Hepatocyte (in vitro differentiated cells): ENCODE data around the gene GLRX. TPM values are rescaled to one million over a fixed set of nuclear protein-coding genes. Genes with fewer than 3 reads are reported as not detected.
A peak's percentile ranks its signal among the peaks of the same experiment; 100 is the strongest.

Experiments
- DNase-seq: peaks from one replicate; pipeline ENCODE4 v3.0.0-alpha.2; 2016; ENCODE audit warnings: low spot score
- H2AFZ ChIP-seq: fragments of 200-600 bp; sonication (generic); 2 replicates; pipeline ENCODE4 v1.6.0; 2016; ENCODE audit warnings: antibody characterized with exemption, mild to moderate bottlenecking
- H3K27ac ChIP-seq: fragments of 200-600 bp; sonication (generic); 2 replicates; pipeline ENCODE4 v1.5.1; 2016; ENCODE audit warnings: mild to moderate bottlenecking
- H3K27me3 ChIP-seq: fragments of 200-600 bp; sonication (generic); 2 replicates; pipeline ENCODE4 v1.6.1; 2016
- H3K36me3 ChIP-seq: fragments of 200-600 bp; sonication (generic); replicated peaks from 2 replicates; pipeline ENCODE4 v1.5.1; 2016; ENCODE audit warnings: low read depth; ENCODE audit not compliant: insufficient read depth
- H3K4me1 ChIP-seq: fragments of 200-600 bp; sonication (generic); 2 replicates; pipeline ENCODE4 v1.5.1; 2016; ENCODE audit warnings: mild to moderate bottlenecking, moderate library complexity; ENCODE audit not compliant: insufficient read depth
- H3K4me2 ChIP-seq: fragments of 200-600 bp; sonication (generic); 2 replicates; pipeline ENCODE4 v1.6.0; 2016
- H3K4me3 ChIP-seq: fragments of 200-600 bp; sonication (generic); 2 replicates; pipeline ENCODE4 v1.5.1; 2016; ENCODE audit warnings: mild to moderate bottlenecking
- H3K79me2 ChIP-seq: fragments of 200-600 bp; sonication (generic); 2 replicates; pipeline ENCODE4 v1.6.0; 2017; ENCODE audit warnings: mild to moderate bottlenecking
- H3K9me2 ChIP-seq: fragments of 200-600 bp; sonication (generic); replicated peaks from 2 replicates; pipeline ENCODE4 v1.6.0; 2017; ENCODE audit warnings: mild to moderate bottlenecking; ENCODE audit not compliant: insufficient read depth
- H3K9me3 ChIP-seq: fragments of 200-600 bp; sonication (generic); 2 replicates; pipeline ENCODE4 v1.5.1; 2016; ENCODE audit warnings: low read depth, mild to moderate bottlenecking
- H4K20me1 ChIP-seq: fragments of 200-600 bp; sonication (generic); 2 replicates; pipeline ENCODE4 v1.6.0; 2016; ENCODE audit warnings: mild to moderate bottlenecking; ENCODE audit not compliant: insufficient read depth, poor library complexity, severe bottlenecking
- CTCF ChIP-seq: fragments of 200-600 bp; sonication (generic); IDR thresholded peaks from 2 replicates; pipeline ENCODE4 v1.5.1; 2016; ENCODE audit warnings: antibody characterized with exemption, mild to moderate bottlenecking; ENCODE audit not compliant: poor library complexity
- EZH2 ChIP-seq: fragments of 200-600 bp; sonication (generic); IDR thresholded peaks from 2 replicates; pipeline ENCODE4 v1.6.1; 2016; ENCODE audit warnings: antibody characterized with exemption, mild to moderate bottlenecking, borderline replicate concordance
- EZH2phosphoT487 ChIP-seq: fragments of 200-600 bp; sonication (generic); IDR thresholded peaks from one replicate; pipeline ENCODE4 v1.6.1; 2018; ENCODE audit warnings: antibody characterized with exemption, mild to moderate bottlenecking, low read depth, moderate library complexity; ENCODE audit not compliant: unreplicated experiment, severe bottlenecking
- WGBS: methylation state at CpG from one replicate; pipeline ENCODE4 v1.1.6; 2016; ENCODE audit warnings: low lambda C conversion rate; ENCODE audit errors: missing lambda C conversion rate; 5-methylcytosine and 5-hydroxymethylcytosine counted together
- polyA plus RNA-seq: library from polyadenylated mRNA; unstranded; fragments of >200 nt; fragmentation: Nextera tagmentation; extraction: Ambion mirVana; gene quantifications from 2 replicates; pipeline ENCODE4 v1.2.1, GENCODE V29; 2016
- total RNA-seq: library from RNA; depleted of rRNA; stranded (reverse); fragments of >200 nt; gene quantifications from 2 replicates; pipeline ENCODE4 v1.2.3, GENCODE V29; 2014

Gene GLRX
- total and polyA plus RNA-seq, 2 experiments from 2014 or later: 79.1 to 101 TPM

- Histone ChIP-seq H3K27ac (no peak overlapping the region), H3K4me1 (no peaks in the 10 kb centered on the region), H3K4me3 (no peak overlapping the region)
These were observed 22.9 kb upstream of the GLRX start for GRCh38 chr5:95845391-95845790.

GRCh38 chr5:95843733-95844223 lies 21.3 kb upstream of the GLRX start:
- H2AFZ ChIP-seq: no peak overlapping the region
- no peaks in the 10 kb centered on the region for H3K36me3 ChIP-seq
- no peaks in the 10 kb centered on the region for H3K9me2 ChIP-seq
- no peak for TF ChIP-seq CTCF
- TF ChIP-seq EZH2phosphoT487: no peak
- TF ChIP-seq EZH2: no peak
- H3K27me3 ChIP-seq: no peaks in the 10 kb centered on the region
- H3K4me3 ChIP-seq: no peak overlapping the region
- H3K4me1 ChIP-seq: no peaks in the 10 kb centered on the region
- WGBS: 75% methylated on average over 3 of the region's 3 CpGs
- no peak overlapping the region for H3K4me2 ChIP-seq
- H3K9me3 ChIP-seq: no peaks in the 10 kb centered on the region
- DNase-seq: no peak
- no peaks in the 10 kb centered on the region for H4K20me1 ChIP-seq
- H3K79me2 ChIP-seq: no peaks in the 10 kb centered on the region
- peak overlapping the region; percentile 54 for H3K27ac ChIP-seq

More at GRCh38 chr5:95845391-95845790, 22.9 kb upstream of the GLRX start:
- no peak for DNase-seq
- Histone ChIP-seq H2AFZ (no peak overlapping the region), H3K9me2 (no peaks in the 10 kb centered on the region), H3K36me3 (no peaks in the 10 kb centered on the region), H3K27me3 (no peaks in the 10 kb centered on the region), H3K9me3 (no peaks in the 10 kb centered on the region), H3K4me2 (no peak overlapping the region), H3K79me2 (no peaks in the 10 kb centered on the region), H4K20me1 (no peaks in the 10 kb centered on the region)
- TF ChIP-seq EZH2 (no peak), CTCF (no peak), EZH2phosphoT487 (no peak)
- 91% methylated on average over 3 of the region's 3 CpGs for WGBS

- Histone ChIP-seq H4K20me1 (no peaks in the 10 kb centered on the region), H3K9me2 (no peaks in the 10 kb centered on the region), H3K4me1 (no peaks in the 10 kb centered on the region), H3K27ac (peak overlapping the region; percentile 54), H3K36me3 (no peaks in the 10 kb centered on the region), H3K27me3 (no peaks in the 10 kb centered on the region), H2AFZ (peak overlapping the region; percentile 39), H3K4me2 (no peak overlapping the region), H3K79me2 (no peaks in the 10 kb centered on the region), H3K9me3 (no peaks in the 10 kb centered on the region), H3K4me3 (no peak overlapping the region)
- WGBS: 67% methylated on average over 11 of the region's 11 CpGs
- peak; percentile 63 for DNase-seq
- TF ChIP-seq EZH2 (no peak), CTCF (peak; percentile 41), EZH2phosphoT487 (no peak)
These were observed 20.5 kb upstream of the GLRX start for GRCh38 chr5:95842854-95843544.
